Astrocyte (in vitro differentiated cells and primary cell): ENCODE measurements around the gene HEATR9.

Experiments
- EZH2 ChIP-seq: IDR thresholded peaks from 2 replicates; pipeline ENCODE4 v1.6.1; 2012; ENCODE audit warnings: mild to moderate bottlenecking, low read length, inconsistent platforms; ENCODE audit not compliant: insufficient read depth
- TF ChIP-seq, protein P1 (sequence below): IDR thresholded peaks from 2 replicates; pipeline ENCODE4 v1.5.1; 2011; ENCODE audit warnings: low read depth, mild to moderate bottlenecking, inconsistent platforms, low read length, moderate library complexity; ENCODE audit not compliant: insufficient read depth

DNA sequence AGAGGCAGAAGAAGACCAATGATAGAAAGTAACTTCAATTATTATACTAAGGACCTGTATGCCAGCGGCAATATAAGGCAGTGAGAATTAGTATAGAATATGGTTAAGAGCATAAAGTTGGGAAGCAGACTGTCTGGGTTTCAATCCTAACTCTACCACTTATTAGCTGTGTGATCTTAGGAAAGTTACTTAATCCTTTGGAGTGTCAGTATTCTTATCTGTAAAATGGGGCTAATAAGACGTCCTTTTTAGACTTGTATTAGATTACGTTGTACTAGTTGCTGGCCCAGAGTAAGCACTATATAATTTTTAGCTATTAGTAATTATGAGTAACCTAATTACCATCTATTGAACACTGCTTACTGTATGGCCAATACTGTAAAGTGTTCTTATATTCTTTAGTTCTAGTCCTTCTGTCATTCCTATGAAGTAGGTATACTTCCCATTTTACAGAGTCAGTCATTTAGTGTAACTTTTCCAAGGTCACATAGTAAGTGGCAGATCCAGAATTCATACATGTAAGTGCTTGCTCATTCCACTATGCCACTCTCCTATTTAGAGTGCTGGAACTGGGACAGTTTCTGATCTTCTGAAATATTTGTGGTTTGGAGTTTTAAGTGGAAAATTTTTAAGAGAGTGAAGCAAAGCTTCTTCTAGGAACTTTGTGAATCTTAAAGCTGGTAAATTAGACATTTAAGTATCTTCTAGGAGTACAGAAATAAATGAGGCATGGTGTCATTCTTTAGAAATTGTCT, 22.5 kb downstream of the HEATR9 start:
- TF ChIP-seq, protein P1, sequence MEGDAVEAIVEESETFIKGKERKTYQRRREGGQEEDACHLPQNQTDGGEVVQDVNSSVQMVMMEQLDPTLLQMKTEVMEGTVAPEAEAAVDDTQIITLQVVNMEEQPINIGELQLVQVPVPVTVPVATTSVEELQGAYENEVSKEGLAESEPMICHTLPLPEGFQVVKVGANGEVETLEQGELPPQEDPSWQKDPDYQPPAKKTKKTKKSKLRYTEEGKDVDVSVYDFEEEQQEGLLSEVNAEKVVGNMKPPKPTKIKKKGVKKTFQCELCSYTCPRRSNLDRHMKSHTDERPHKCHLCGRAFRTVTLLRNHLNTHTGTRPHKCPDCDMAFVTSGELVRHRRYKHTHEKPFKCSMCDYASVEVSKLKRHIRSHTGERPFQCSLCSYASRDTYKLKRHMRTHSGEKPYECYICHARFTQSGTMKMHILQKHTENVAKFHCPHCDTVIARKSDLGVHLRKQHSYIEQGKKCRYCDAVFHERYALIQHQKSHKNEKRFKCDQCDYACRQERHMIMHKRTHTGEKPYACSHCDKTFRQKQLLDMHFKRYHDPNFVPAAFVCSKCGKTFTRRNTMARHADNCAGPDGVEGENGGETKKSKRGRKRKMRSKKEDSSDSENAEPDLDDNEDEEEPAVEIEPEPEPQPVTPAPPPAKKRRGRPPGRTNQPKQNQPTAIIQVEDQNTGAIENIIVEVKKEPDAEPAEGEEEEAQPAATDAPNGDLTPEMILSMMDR, result no peak
- no peak for TF ChIP-seq EZH2
